Fibroblast of lung (primary cell): Measurements from ENCODE around the gene GMPR. TPM values are rescaled to one million over a fixed set of nuclear protein-coding genes. Genes with fewer than 3 reads are reported as not detected.

Experiments
- DNase-seq, 2 donors: peaks; one replicate each; pipeline versions ENCODE4 v3.0.0 to v3.0.0-alpha.2; 2010; ENCODE audit warnings: low read depth in 2 of 2
- H2AFZ ChIP-seq: 2 replicates; pipeline ENCODE4 v1.5.1; 2012; ENCODE audit warnings: low read length, control low read depth, inconsistent platforms
- H3K27ac ChIP-seq: 2 replicates; pipeline ENCODE4 v1.5.1; 2011; ENCODE audit warnings: low read length, control low read depth; ENCODE audit not compliant: insufficient read depth
- H3K27me3 ChIP-seq: 2 replicates; pipeline ENCODE4 v1.5.1; 2011; ENCODE audit warnings: mild to moderate bottlenecking, low read length; ENCODE audit not compliant: control insufficient read depth, insufficient read depth
- H3K36me3 ChIP-seq: 2 replicates; pipeline ENCODE4 v1.5.1; 2011; ENCODE audit warnings: low read length; ENCODE audit not compliant: control insufficient read depth, insufficient read depth
- H3K4me1 ChIP-seq: 2 replicates; pipeline ENCODE4 v1.5.1; 2011; ENCODE audit warnings: low read length; ENCODE audit not compliant: control insufficient read depth, insufficient read depth; ENCODE audit errors: extremely low read depth
- H3K4me2 ChIP-seq: 2 replicates; pipeline ENCODE4 v1.5.1; 2011; ENCODE audit warnings: low read length, control low read depth; ENCODE audit not compliant: insufficient read depth; ENCODE audit errors: extremely low read depth
- H3K4me3 ChIP-seq, 4 experiments: fragments of 200-600 bp in 1 of 4; sonication (generic) in 1 of 4; replicated peaks in 1 of 4; 2 replicates each; pipeline ENCODE4 v1.5.1; 2011 to 2016; ENCODE audit warnings: low read length in 4 of 4, low read depth in 3 of 4, mild to moderate bottlenecking in 3 of 4, control low read depth in 2 of 4, inconsistent platforms in 1 of 4, mixed read lengths in 1 of 4; ENCODE audit not compliant: insufficient read depth in 1 of 4; ENCODE audit errors: control extremely low read depth in 1 of 4
- H3K79me2 ChIP-seq: 2 replicates; pipeline ENCODE4 v1.5.1; 2012; ENCODE audit warnings: mild to moderate bottlenecking, low read length, inconsistent platforms; ENCODE audit not compliant: control insufficient read depth, insufficient read depth
- H3K9ac ChIP-seq: 2 replicates; pipeline ENCODE4 v1.5.1; 2011; ENCODE audit warnings: mild to moderate bottlenecking, low read length, control low read depth; ENCODE audit not compliant: insufficient read depth
- H3K9me3 ChIP-seq: 2 replicates; pipeline ENCODE4 v1.5.1; 2012; ENCODE audit warnings: low read depth, low read length; ENCODE audit not compliant: control insufficient read depth, insufficient read depth
- H4K20me1 ChIP-seq: 2 replicates; pipeline ENCODE4 v1.5.1; 2011; ENCODE audit warnings: low read length; ENCODE audit not compliant: control insufficient read depth, insufficient read depth; ENCODE audit errors: extremely low read depth
- EZH2 ChIP-seq: IDR thresholded peaks from 2 replicates; pipeline ENCODE4 v1.5.1; 2012; ENCODE audit warnings: low read length, control low read depth, mild to moderate bottlenecking; ENCODE audit errors: missing control alignments
- polyA plus RNA-seq, 2 donors: library from polyadenylated mRNA; depleted of rRNA in 1 of 2; stranded (reverse) in 1 of 2; unstranded in 1 of 2; fragments of >200 nt; gene quantifications; 2 replicates each; pipeline ENCODE4 v1.2.1, GENCODE V29; 2011 to 2012; ENCODE audit warnings: missing spikeins in 1 of 2
- total RNA-seq: library from RNA; depleted of rRNA; stranded (reverse); fragments of >200 nt; gene quantifications from 2 replicates; pipeline ENCODE4 v1.2.1, GENCODE V29; 2014
- TF ChIP-seq, protein P1 (sequence below), 2 donors: IDR thresholded peaks in 1 of 2; conservative IDR thresholded peaks in 1 of 2; 1 replicate in 1 of 2; 2 replicates in 1 of 2; pipeline ENCODE4 v1.5.1; 2011 to 2012; ENCODE audit warnings: low read length in 2 of 2, control low read depth in 1 of 2, inconsistent platforms in 1 of 2, low read depth in 1 of 2, mild to moderate bottlenecking in 1 of 2

The GMPR gene
- total and polyA plus RNA-seq, 2 donors (not counting 1 experiment from before 2014, with no cell fraction given): 13.2 to 16.4 TPM

DNA sequence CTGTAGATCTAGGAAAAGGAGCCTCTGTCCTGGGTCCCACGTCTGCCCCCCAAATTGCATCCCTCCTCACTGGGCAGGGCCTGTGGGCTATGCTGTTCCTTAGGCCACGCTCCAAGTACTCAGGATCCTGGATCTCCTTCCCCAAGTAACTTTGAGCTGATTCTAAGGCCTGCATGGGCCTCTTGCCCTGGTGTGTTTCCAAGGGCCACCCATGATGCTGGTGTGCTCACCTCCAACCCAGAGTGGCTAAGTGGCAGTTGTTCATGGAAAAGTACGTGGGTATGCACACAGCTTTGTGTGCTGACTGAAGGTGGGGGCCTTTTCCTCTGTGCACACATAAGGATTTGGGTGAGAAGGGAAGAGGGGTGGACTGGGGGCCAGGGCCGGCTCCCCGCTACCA, 5.3 kb downstream of the GMPR start:
- Histone ChIP-seq H3K79me2 (no peaks in the 10 kb centered on the region), H3K27ac (no peak overlapping the region), H3K4me3 (no peak overlapping the region), H3K27me3 (no peaks in the 10 kb centered on the region), H3K36me3 (no peaks in the 10 kb centered on the region), H3K9me3 (no peaks in the 10 kb centered on the region), H3K9ac (no peak overlapping the region), H4K20me1 (no peaks in the 10 kb centered on the region), H2AFZ (no peak overlapping the region), H3K4me2 (no peak overlapping the region), H3K4me1 (peaks cover 3% of the 10 kb centered on the region)
- no peak for DNase-seq
- TF ChIP-seq EZH2: no peak
- TF ChIP-seq, protein P1, sequence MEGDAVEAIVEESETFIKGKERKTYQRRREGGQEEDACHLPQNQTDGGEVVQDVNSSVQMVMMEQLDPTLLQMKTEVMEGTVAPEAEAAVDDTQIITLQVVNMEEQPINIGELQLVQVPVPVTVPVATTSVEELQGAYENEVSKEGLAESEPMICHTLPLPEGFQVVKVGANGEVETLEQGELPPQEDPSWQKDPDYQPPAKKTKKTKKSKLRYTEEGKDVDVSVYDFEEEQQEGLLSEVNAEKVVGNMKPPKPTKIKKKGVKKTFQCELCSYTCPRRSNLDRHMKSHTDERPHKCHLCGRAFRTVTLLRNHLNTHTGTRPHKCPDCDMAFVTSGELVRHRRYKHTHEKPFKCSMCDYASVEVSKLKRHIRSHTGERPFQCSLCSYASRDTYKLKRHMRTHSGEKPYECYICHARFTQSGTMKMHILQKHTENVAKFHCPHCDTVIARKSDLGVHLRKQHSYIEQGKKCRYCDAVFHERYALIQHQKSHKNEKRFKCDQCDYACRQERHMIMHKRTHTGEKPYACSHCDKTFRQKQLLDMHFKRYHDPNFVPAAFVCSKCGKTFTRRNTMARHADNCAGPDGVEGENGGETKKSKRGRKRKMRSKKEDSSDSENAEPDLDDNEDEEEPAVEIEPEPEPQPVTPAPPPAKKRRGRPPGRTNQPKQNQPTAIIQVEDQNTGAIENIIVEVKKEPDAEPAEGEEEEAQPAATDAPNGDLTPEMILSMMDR (conservative IDR thresholded peaks at IDR 0.05 in 1 of 2, IDR thresholded peaks at IDR 0.05 in 1 of 2; ENCODE audit: low read depth in 1 of 2, low read length in 2 of 2): no peak

DNA sequence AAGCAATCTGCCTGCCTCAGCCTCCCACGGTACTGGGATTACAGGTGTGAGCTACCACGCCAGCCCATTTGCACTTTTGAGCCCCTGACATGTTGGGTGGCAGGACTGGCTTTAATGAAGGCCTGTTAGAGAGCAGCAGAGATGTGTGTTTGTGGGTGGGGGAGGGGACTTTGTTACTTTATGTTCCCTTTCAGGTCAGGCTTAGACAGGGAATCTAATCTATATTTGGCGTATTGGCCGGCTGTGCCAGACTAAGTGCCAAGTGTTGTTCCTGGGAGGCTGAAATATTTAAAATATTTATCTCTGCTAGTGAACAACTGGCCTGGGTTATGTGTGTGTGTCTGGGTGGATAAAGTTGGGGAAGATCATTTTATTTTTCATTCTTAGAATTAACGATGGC, 6.1 kb downstream of the GMPR start:
- Histone ChIP-seq H3K27me3 (no peaks in the 10 kb centered on the region), H3K9ac (no peak overlapping the region), H4K20me1 (no peaks in the 10 kb centered on the region), H3K9me3 (no peaks in the 10 kb centered on the region), H3K4me2 (no peak overlapping the region), H3K79me2 (no peaks in the 10 kb centered on the region), H3K4me1 (peaks cover 3% of the 10 kb centered on the region), H2AFZ (no peak overlapping the region), H3K36me3 (no peaks in the 10 kb centered on the region), H3K27ac (no peak overlapping the region), H3K4me3 (no peak overlapping the region)
- no peak for DNase-seq
- TF ChIP-seq EZH2: no peak
- TF ChIP-seq, protein P1 (conservative IDR thresholded peaks at IDR 0.05 in 1 of 2, IDR thresholded peaks at IDR 0.05 in 1 of 2; ENCODE audit: low read depth in 1 of 2, low read length in 2 of 2): no peak

GRCh38 chr6:16244869-16245451, 6.6 kb downstream of the GMPR start:
- peak; percentile 45 to 51 for DNase-seq
- no peak overlapping the region for H2AFZ ChIP-seq
- no peaks in the 10 kb centered on the region for H3K27me3 ChIP-seq

More at GRCh38 chr6:16244869-16245451, 6.6 kb downstream of the GMPR start:
- Histone ChIP-seq H3K9ac (no peak overlapping the region), H3K4me3 (no peak overlapping the region), H3K4me1 (peaks cover 3% of the 10 kb centered on the region), H3K9me3 (no peaks in the 10 kb centered on the region), H3K4me2 (peak overlapping the region; percentile 29), H3K36me3 (no peaks in the 10 kb centered on the region), H3K27ac (no peak overlapping the region), H3K79me2 (no peaks in the 10 kb centered on the region), H4K20me1 (no peaks in the 10 kb centered on the region)
- TF ChIP-seq, protein P1 (conservative IDR thresholded peaks at IDR 0.05 in 1 of 2, IDR thresholded peaks at IDR 0.05 in 1 of 2; ENCODE audit: low read depth in 1 of 2, low read length in 2 of 2): no peak
- TF ChIP-seq EZH2: no peak
